ENCODE results near the gene CRACR2B.
A peak's percentile ranks its signal among the peaks of the same experiment; 100 is the strongest.

CRACR2B gene

DNA sequence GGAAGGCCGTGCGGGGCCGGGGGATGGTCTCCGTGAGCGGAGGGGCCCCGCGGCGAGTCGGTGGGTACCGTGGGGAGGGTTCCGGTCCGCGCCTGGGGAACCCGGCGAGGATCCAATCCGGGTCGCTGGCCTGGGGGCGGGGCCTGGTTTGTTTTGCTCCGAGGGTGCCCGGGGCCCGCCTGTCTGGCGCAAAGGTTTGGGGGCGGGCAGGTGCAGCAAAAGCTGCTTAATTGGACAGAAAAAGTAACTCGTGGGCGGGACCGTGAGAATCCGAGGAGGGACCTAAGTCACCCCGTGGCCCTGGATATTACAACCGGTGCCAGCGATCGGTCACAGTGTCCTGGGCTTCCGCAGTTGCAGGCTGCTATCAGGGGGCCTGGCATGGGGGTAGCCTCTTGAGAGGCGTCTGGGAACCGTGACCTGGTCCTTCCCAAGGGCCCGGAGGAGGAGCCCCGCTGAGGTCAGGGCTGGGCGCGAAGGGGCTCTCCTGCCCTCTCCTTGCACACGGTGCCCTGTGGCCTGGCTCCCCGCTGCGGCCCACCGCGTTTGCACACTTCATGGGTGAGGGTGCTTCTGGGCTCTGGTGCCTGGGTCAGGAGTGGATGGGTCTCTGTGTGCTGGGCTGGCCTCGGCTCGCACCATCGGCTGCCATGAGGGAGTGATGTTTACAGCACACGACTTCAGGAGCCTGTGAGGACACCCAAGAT lies 7.6 kb upstream of the CRACR2B start (continued):
- TF ChIP-seq, protein P1, sequence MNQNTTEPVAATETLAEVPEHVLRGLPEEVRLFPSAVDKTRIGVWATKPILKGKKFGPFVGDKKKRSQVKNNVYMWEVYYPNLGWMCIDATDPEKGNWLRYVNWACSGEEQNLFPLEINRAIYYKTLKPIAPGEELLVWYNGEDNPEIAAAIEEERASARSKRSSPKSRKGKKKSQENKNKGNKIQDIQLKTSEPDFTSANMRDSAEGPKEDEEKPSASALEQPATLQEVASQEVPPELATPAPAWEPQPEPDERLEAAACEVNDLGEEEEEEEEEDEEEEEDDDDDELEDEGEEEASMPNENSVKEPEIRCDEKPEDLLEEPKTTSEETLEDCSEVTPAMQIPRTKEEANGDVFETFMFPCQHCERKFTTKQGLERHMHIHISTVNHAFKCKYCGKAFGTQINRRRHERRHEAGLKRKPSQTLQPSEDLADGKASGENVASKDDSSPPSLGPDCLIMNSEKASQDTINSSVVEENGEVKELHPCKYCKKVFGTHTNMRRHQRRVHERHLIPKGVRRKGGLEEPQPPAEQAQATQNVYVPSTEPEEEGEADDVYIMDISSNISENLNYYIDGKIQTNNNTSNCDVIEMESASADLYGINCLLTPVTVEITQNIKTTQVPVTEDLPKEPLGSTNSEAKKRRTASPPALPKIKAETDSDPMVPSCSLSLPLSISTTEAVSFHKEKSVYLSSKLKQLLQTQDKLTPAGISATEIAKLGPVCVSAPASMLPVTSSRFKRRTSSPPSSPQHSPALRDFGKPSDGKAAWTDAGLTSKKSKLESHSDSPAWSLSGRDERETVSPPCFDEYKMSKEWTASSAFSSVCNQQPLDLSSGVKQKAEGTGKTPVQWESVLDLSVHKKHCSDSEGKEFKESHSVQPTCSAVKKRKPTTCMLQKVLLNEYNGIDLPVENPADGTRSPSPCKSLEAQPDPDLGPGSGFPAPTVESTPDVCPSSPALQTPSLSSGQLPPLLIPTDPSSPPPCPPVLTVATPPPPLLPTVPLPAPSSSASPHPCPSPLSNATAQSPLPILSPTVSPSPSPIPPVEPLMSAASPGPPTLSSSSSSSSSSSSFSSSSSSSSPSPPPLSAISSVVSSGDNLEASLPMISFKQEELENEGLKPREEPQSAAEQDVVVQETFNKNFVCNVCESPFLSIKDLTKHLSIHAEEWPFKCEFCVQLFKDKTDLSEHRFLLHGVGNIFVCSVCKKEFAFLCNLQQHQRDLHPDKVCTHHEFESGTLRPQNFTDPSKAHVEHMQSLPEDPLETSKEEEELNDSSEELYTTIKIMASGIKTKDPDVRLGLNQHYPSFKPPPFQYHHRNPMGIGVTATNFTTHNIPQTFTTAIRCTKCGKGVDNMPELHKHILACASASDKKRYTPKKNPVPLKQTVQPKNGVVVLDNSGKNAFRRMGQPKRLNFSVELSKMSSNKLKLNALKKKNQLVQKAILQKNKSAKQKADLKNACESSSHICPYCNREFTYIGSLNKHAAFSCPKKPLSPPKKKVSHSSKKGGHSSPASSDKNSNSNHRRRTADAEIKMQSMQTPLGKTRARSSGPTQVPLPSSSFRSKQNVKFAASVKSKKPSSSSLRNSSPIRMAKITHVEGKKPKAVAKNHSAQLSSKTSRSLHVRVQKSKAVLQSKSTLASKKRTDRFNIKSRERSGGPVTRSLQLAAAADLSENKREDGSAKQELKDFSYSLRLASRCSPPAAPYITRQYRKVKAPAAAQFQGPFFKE (tag by site-specific recombination; IDR thresholded peaks at IDR 0.05; ENCODE audit: borderline replicate concordance) = no peak
- 0 out of 2 replicates have a peak, but pooled peaks have one; percentile 23 for TF ChIP-seq ZEB2 (tag by site-specific recombination; IDR thresholded peaks at IDR 0.05)
- TF ChIP-seq ZNF624 (tag by site-specific recombination; IDR thresholded peaks at IDR 0.05) = no peak
- no peak for TF ChIP-seq ZNF518A (tag by site-specific recombination; conservative IDR thresholded peaks at IDR 0.05; ENCODE audit: low read depth)
- TF ChIP-seq ZNF610 (tag by site-specific recombination; IDR thresholded peaks at IDR 0.05; ENCODE audit: borderline replicate concordance) = no peak
- TF ChIP-seq ZBTB8A (tag by site-specific recombination; IDR thresholded peaks at IDR 0.05) = peak; percentile 88
- 0 out of 2 replicates have a peak, but pooled peaks have one; percentile 21 for TF ChIP-seq ZNF423 (tag by site-specific recombination; IDR thresholded peaks at IDR 0.05)
- no peak for TF ChIP-seq ZNF366 (tag by site-specific recombination; conservative IDR thresholded peaks at IDR 0.05)
- TF ChIP-seq PRDM6 (tag by site-specific recombination; IDR thresholded peaks at IDR 0.05) = no peak
- no peak for TF ChIP-seq HIC1 (tag by site-specific recombination; IDR thresholded peaks at IDR 0.05)
- TF ChIP-seq ZNF133 (tag by site-specific recombination; IDR thresholded peaks at IDR 0.05) = no peak
- TF ChIP-seq CTCF (tag by site-specific recombination; IDR thresholded peaks at IDR 0.05) = no peak
- TF ChIP-seq, protein P2, sequence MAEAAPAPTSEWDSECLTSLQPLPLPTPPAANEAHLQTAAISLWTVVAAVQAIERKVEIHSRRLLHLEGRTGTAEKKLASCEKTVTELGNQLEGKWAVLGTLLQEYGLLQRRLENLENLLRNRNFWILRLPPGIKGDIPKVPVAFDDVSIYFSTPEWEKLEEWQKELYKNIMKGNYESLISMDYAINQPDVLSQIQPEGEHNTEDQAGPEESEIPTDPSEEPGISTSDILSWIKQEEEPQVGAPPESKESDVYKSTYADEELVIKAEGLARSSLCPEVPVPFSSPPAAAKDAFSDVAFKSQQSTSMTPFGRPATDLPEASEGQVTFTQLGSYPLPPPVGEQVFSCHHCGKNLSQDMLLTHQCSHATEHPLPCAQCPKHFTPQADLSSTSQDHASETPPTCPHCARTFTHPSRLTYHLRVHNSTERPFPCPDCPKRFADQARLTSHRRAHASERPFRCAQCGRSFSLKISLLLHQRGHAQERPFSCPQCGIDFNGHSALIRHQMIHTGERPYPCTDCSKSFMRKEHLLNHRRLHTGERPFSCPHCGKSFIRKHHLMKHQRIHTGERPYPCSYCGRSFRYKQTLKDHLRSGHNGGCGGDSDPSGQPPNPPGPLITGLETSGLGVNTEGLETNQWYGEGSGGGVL (tag by site-specific recombination; IDR thresholded peaks at IDR 0.05) = peak; percentile 64
- TF ChIP-seq ZNF223 (tag by site-specific recombination; IDR thresholded peaks at IDR 0.05) = no peak
- TF ChIP-seq ZBTB20 (tag by site-specific recombination; IDR thresholded peaks at IDR 0.05) = peak; percentile 58; the same call in 1 of the 2 replicates
- no peak for TF ChIP-seq ZNF311 (tag by site-specific recombination; IDR thresholded peaks at IDR 0.05; ENCODE audit: borderline replicate concordance)
- TF ChIP-seq KLF1 (tag by site-specific recombination; IDR thresholded peaks at IDR 0.05) = 0 out of 2 replicates have a peak, but pooled peaks have one; percentile 17
- TF ChIP-seq SETDB1 (IDR thresholded peaks at IDR 0.05; ENCODE audit: insufficient read length, low read length) = no peak

Measured in HEK293 (cell line).